IPS DF 4.7 (cell line): ENCODE measurements around the gene KCND3.

Experiments used
- DNase-seq: peaks from one replicate; pipeline ENCODE4 v3.0.0-alpha.2; 2013; ENCODE audit warnings: low spot score; ENCODE audit errors: extremely low read depth

Gene KCND3

DNA sequence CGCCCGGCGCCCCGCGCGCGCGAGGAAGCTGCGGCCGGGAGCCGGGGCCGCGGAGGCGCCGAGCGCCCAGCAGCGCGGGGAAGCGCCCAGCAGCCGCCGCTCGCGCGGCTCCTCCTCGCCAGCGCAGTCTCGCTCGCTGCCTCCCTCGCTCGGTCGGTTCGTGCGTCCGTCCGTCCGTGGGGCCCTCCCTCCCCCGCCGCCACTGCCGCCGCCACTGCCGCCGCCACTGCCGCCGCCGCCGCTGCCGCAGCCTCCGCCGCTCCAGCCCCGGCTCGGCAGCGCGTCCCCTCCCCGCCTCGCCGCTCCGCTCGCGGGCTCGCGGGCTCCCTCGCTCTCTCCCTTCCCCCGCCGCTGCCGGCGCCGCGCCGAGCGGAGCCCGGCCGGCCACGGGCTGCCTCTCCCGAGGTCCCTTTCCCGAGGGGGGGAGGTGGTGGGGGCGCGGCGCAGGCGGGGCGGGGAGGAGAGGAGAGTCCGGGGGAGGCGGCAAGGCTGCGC lies at the start of gene KCND3:
Gene KCND3 (minus strand): TSS at position 138 of the 495 bp plus-strand sequence.
- DNase-seq = no peak

DNA sequence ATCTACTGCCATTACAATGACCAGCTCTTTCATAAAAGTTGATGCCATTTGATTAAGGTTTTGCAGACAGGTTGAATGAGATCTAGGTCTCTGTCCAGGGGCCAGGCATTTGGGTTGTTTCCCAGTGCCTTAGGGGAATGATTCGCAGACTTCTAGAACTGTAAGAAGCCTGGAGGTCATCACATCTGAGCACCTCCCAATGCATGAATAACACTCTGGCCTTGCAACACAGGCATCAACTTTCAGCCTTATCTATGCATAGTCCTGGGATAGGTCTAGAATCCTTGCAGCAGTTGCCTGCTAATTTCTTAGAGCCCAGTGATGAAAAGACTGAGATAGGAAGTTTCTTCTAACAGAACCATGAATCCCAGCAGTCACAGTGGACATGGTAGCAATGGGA lies 44.8 kb upstream of the KCND3 start:
- DNase-seq = no peak

GRCh38 chr1:112033439-112034120 lies 44.1 kb upstream of the KCND3 start:
- DNase-seq = no peak

DNA sequence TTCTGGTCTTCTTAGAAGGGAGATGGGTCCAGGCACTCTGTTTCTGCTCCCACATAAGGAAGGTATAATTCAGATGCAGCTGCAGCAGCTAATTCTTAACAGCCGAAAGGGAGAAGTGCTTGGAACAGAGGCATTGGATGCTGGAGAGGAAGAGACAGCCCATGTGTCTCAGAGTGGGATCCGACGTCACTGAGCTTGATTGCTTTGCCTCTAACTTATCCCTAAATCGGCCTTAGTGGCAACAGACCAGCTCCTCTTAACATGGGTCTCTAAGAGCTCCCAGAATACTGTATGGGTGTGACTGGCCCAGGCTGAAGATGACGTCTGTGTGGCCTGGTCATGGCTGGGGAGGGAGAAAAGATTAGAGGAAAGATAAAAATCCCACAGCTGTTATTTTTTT lies 40.7 kb upstream of the KCND3 start:
- no peak for DNase-seq

DNA sequence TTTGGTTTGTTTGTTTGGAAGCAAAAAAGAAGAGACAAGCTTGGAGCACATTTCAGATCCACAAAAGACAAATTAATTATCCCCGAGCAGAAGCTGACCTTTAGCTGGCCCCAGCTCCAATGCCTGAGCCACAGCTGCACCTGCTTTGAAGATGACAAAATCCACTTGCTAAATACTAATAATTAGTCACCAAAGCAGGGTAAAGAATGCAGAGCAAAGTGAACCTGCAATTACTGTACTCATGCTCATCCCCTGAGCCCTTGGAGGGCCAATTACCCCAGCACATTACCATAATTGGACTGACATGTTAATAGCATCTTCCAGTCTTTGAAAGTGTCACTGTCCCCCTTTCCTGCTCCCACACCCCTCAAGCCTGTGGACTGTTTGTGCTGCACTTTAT lies 38.2 kb upstream of the KCND3 start:
- DNase-seq = no peak

GRCh38 chr1:112026501-112026900 lies 37.0 kb upstream of the KCND3 start:
- DNase-seq = no peak

DNA sequence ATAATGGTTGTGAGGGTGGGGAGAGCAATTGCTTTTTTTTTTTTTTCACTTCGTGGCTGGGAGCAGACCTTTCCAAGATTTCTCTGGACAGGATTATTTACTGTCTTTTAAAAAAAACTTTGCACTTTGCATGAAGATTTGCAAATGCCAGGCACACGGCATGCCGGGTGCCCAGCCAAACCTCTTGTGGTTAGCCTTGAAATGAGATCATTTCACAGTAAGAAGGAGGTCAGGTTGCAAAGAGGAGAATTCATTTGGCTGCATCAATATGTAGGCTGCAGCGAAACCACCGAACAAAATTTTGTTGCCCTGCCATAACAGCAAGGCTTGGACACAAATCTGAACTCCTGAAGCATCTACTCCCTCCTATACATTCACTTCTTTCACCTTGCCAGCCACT lies 36.5 kb upstream of the KCND3 start:
- no peak for DNase-seq

GRCh38 chr1:112021263-112021662 lies 31.8 kb upstream of the KCND3 start:
- DNase-seq = no peak

DNA sequence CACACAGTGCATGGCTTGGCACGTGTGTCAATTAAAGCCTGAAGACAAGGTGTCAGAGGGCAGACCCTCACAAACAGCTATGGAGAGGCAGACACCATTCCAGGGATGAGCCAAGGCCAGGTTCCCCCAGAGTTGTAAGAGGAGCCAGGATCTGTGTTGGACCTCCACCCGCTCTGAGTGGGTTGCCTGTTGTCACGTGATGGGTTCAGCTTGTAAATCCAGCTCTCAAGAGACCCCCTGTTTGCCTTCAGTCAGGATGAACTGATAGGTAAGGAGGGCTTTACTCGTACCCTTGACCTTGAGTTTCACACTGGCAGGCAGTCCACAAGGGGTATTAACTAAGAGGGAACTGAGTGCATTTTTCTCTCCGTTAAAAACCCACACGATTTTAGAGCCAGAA lies 27.7 kb upstream of the KCND3 start:
- DNase-seq = no peak

GRCh38 chr1:112012823-112013222 lies 23.4 kb upstream of the KCND3 start:
- DNase-seq = no peak

DNA sequence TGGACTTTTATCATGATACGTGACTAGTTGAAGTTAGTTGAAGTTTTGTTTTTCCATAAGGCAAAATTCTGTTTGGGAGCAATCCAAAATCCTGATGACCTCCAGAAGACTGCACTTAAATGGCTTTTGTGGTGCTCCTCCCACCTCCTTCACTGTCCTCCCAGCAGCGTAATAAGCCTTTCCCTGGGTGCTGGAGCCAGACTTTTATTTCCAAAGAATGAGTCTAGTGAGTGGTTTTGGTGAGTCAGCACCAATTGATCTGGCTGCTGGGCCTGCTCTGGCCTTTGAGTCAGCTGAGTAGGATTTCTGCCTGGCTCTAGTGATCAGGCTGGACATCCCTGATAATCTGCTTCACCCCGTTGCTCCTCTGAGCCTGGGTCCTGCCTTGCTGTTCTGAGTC lies 21.7 kb upstream of the KCND3 start:
- DNase-seq = no peak

DNA sequence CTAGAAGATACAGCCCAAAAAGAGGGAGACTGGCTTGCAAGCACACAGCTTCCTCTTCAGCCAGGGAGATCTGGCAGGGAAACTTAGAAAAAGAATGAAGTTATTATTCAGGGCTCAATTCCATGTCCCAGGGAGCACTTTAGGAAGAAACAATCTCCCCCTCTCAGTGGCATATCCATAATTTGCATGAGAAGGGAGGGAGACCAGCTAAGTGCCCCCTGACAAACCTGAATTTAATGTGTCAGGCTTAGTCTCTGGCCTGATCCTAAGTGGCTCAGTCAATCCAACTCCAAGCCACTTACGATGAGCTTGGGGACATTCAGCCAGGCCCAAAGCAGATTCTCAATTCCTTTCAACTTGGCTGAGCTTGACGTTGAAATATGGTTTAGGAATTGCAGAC lies 17.7 kb upstream of the KCND3 start:
- DNase-seq = no peak

DNA sequence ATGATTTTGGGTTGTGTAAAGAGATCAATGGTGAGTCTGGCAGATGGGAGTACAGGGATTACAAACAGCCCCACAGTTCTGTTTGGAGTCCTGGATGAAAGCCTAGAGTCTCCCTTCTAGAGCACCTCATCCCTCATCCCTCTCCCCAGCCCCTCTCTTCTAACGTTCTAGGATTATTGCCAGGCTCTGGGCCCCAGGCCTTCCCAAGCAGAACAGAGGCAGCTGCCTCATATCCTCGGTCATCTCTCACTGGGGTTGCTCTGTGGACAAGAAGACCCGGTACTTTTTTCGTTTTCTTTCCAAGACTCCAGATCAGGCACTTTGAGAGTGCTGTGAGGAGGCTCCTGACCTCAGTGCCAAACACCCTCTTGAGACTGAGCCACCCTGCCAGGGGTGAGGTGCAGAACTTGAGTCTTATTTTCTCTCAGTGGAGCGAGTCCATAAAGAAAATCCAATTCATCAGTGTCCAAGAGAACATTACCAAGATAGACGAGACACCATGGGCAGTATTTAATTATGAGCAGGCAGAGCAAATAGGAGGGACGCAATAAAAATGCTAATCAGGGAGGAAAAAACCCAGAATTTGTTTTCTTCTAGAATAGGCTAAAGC lies 17.1 kb upstream of the KCND3 start:
- DNase-seq = no peak

- no peak for DNase-seq
These were observed 14.6 kb upstream of the KCND3 start for GRCh38 chr1:112004076-112004475.

DNA sequence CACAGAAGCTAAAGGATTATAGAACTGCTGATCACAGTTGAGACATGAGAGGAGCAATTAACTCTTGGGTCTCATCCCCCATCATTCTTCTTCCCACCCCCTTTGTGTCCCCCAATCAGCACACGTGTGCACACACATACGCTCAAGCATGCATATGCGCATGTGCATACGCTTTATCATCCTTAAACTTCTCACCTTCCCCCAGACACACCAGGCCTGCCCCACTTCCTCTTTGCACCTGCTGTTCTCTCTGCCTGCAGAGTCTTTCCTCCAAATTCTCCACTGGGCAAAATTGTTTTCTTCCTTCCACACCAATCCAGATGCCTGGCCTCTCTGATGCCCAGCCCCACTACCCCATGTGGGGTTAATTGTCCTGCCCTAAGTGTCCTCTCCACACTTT lies 13.0 kb upstream of the KCND3 start:
- DNase-seq = no peak

DNA sequence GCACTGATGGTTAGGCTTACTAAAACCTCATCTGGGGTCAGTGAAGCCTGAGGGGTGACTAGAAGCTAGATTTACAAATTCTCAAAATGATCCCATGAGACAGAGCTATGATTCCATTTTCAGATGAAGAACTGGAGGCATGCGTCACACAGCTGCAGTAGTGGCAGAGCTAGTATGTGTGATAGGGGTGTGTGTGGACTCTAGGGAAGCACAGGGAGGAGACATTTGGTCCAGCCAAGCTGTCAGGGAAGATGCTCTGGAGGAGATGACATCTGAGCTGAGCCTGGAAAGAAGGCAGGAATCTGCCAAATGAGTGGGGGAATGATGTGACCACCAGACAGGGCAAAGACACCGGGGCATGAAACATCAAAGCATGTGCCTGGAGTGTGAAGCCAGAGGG lies 12.0 kb upstream of the KCND3 start:
- DNase-seq = no peak

DNA sequence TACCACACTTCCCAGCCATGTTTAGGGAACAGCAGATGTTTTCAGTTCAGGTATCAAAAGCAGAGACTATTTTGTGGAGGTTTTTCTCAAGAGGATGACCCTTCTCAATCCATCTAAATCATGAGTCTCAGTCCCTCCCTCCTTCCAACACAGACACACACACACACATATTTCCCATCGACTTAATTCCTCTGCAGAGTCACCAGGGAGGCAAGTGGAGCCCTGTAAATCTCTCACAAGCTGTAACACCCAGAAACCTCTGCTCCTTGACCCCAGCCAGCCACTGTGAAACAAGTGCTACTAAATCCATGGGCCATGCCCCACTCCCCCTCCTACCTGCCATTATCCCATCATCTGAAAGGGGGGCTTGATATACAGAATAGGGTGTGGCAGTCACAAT lies 10.6 kb upstream of the KCND3 start:
- DNase-seq = no peak

DNA sequence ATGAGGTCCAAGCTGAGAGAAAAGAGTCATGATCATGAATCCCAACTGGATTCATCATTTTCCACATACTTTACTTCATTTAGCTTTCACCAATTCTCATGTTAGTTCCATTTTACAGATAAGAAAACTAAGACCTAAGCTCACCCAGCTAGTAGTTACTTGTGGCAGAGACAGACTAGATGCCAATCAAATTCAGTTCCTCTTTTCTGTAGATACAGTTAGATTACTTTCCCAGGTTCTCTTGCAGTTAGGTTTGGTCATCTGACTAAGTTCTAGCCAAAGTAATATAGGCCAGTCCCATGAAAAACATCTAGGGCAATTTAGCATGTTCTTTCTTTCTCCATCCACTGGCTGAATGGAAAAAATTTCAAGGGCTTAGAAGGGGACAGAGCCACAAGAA lies 8.9 kb upstream of the KCND3 start:
- no peak for DNase-seq

GRCh38 chr1:111992476-111992875 lies 3.0 kb upstream of the KCND3 start:
- DNase-seq = no peak

GRCh38 chr1:111990878-111991718 lies 1.6 kb upstream of the KCND3 start:
- DNase-seq = no peak

DNA sequence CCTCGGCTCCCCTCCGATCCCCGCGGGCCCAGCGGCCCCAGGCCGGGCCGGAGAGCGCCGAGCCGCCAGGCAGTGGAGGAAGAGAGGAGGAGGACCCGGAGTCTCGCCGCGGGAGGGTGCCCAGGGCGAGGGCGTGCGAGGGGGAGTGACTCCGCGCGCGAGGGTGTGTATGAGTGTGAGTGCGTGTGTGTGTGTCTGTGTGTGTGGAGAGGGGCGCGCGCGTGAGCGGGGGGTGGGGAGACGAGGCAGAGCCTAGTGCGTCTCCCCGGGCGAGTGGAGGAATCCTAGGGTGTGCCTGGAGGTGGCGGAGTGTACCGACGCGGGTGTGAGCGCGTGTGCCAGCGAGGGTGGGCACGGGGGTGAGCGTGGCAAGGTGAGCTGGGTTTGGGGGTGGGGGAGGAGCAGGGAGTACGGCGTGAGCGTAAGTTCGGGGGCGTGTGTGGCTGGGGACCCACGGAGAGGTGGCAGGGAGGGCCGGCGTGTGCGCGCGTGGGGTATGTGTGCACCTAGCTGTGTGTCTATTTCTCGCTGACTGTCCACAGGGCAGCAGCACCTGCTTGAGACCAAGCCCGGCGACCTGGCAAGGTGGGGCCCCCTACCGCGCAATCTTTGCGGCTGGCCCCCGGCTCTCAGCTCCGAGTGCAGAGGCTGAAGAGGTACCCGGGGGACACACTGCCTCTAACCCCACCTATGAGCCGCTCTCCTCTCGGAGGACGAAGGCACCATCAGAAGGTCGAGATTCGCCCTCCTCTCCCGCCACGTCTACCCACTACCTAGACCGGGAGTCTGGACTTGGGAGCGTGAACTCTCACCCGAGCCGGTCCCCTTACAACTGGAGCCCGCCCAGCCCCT lies 784 bp upstream of the KCND3 start:
- DNase-seq = no peak
